Kidney tubule cell (primary cell): ENCODE data around the gene EFCAB6.

Experiments
- DNase-seq: peaks from one replicate; pipeline ENCODE4 v3.0.0-alpha.2; 2018; ENCODE audit warnings: low spot score

The EFCAB6 gene

GRCh38 chr22:43848366-43849171 is 36.5 kb upstream of the EFCAB6 start:
- DNase-seq, result peak; percentile 36

- no peak for DNase-seq
These were observed 35.5 kb upstream of the EFCAB6 start for GRCh38 chr22:43847376-43848289.

GRCh38 chr22:43846966-43847365 is 34.9 kb upstream of the EFCAB6 start:
- no peak for DNase-seq

- no peak for DNase-seq
These were observed 33.9 kb upstream of the EFCAB6 start for GRCh38 chr22:43845981-43846380.

GRCh38 chr22:43844560-43845545 is 32.7 kb upstream of the EFCAB6 start:
- no peak for DNase-seq

- no peak for DNase-seq
These were observed 31.9 kb upstream of the EFCAB6 start for GRCh38 chr22:43843783-43844530.

- no peak for DNase-seq
These were observed 29.6 kb upstream of the EFCAB6 start for GRCh38 chr22:43841742-43842141.

- no peak for DNase-seq
These were observed 28.7 kb upstream of the EFCAB6 start for GRCh38 chr22:43840851-43841250.

- no peak for DNase-seq
These were observed 28.3 kb upstream of the EFCAB6 start for GRCh38 chr22:43840431-43840830.

GRCh38 chr22:43839781-43840180 is 27.7 kb upstream of the EFCAB6 start:
- DNase-seq, result no peak

GRCh38 chr22:43838571-43839307 is 26.6 kb upstream of the EFCAB6 start:
- no peak for DNase-seq

GRCh38 chr22:43838161-43838560 is 26.1 kb upstream of the EFCAB6 start:
- no peak for DNase-seq

GRCh38 chr22:43837666-43838065 is 25.6 kb upstream of the EFCAB6 start:
- no peak for DNase-seq

- DNase-seq, result no peak
These were observed 23.6 kb upstream of the EFCAB6 start for GRCh38 chr22:43835736-43836135.

- no peak for DNase-seq
These were observed 23.1 kb upstream of the EFCAB6 start for GRCh38 chr22:43835166-43835565.

GRCh38 chr22:43833286-43834240 is 21.5 kb upstream of the EFCAB6 start:
- no peak for DNase-seq

GRCh38 chr22:43832393-43833265 is 20.5 kb upstream of the EFCAB6 start:
- no peak for DNase-seq
